Stimulated activated CD8-positive, alpha-beta memory T cell treated with anti-CD3 and anti-CD28 coated beads, Interleukin-2, amount 100 ng/mL, for 48 hours (primary cell): Measurements from ENCODE around the gene CNGA3.

Source experiments
- DNase-seq, 2 donors: peaks; one replicate each; pipeline ENCODE4 v3.0.0-alpha.2; 2020; ENCODE audit warnings: low read depth in 2 of 2

Gene CNGA3

DNA sequence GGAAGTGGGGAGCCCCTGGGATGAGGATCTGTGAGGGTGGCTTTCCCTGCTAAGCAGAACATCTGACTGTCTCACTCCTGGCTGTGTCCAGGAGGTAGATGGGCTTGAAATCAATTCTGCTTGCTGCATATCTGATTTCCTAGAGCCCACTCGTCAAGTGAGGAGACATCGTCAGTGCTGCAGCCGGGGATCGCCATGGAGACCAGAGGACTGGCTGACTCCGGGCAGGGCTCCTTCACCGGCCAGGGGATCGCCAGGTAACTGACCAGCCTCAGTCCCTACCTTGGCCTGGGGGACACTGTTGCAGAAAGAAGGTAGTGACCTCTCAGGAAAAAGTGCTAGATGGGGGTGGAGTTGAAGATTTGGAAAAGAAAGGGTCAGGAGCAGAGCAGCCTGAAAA lies 31.3 kb downstream of the CNGA3 start:
- no peak for DNase-seq

GRCh38 chr2:98378196-98378595 lies 31.9 kb downstream of the CNGA3 start:
- no peak for DNase-seq

DNA sequence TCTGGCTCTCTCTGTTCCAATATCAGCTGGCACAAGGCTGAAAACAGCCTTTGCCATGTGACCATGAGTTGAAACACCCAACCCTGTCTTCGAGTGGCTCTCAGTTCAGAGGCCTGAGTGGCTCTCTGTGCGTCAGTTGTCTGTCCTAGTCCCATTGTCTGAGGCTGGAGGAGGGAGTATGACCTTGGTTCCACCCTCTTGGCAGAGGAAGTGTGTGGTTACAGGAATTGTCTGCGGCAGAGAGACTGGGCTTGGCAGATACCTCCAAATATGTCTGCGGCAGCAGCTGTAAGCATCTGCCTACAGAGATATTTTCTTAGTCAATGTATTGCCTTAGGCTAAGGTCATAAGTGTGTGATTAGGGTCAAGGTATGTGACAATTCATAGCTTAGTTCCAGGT lies 32.6 kb downstream of the CNGA3 start:
- DNase-seq, result no peak

- no peak for DNase-seq
Measured at GRCh38 chr2:98379311-98380202, 33.3 kb downstream of the CNGA3 start.

- DNase-seq, result no peak
Measured at GRCh38 chr2:98380203-98380535, 33.9 kb downstream of the CNGA3 start.

DNA sequence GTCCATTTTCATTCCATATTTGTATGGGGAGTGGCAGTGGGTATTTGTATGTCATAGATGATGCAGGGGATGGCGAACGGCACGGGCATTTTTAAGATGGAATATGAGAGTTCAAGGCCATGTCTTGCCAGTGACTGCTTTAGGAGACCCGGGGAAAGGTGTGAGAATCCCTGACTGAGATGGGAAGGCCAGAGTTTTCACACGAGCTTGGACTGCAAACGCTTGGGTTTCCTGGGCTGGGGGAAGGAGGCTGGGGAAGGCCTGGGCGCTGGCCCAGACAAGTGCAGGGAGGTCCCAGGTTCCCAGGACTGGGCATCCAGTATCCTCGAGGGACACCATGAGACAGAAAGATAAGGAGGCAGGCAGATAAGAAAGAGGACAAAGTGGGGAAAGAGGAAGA lies 35.2 kb downstream of the CNGA3 start:
- DNase-seq, result no peak

- DNase-seq, result no peak
Measured at GRCh38 chr2:98382086-98382485, 35.8 kb downstream of the CNGA3 start.

DNA sequence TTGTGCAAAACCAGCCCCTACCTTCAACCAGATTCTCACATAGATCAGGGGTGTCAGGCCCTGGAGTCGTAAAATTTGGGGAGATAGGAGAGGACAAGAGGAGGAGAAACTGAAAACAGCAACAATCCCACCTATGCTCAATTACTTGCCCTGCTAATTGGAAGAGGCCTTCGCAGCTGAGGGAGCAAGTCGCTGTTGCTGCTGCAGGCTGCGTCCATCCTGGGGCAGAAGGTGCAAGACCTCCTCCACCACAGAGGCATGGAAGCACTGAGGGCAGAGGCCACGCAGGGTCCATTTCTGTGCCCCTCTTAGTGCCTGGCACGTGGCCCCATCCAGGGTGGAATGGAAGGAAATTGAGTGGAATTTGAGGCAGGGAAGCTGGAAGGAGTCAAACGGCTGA lies 36.5 kb downstream of the CNGA3 start:
- DNase-seq, result no peak

GRCh38 chr2:98383166-98383565 lies 36.9 kb downstream of the CNGA3 start:
- no peak for DNase-seq

- DNase-seq, result peak; percentile 59 to 67
Measured at GRCh38 chr2:98385050-98385699, 38.9 kb downstream of the CNGA3 start.

- no peak for DNase-seq
Measured at GRCh38 chr2:98387478-98387877, 41.2 kb downstream of the CNGA3 start.

DNA sequence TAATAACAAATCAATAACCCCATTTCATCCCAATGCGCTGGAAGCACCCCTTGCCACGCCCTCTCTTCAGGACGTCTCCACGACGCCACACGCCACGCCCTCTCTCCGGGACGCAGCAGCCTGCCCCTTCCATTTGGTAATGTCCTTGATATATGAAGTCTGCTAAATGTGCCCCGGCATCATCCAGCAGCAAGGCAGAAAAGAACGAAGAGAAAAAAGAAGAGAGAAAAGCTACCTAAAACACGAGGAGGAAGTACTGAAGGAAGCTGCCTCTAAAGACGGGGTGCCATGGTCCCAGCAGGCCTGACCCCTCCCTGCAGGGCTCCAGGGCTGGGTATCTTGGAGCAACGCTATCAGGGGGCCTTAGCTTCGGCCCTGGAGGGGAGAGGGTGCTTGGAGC lies 41.8 kb downstream of the CNGA3 start:
- DNase-seq, result no peak

- DNase-seq, result no peak
Measured at GRCh38 chr2:98388601-98389250, 42.5 kb downstream of the CNGA3 start.

DNA sequence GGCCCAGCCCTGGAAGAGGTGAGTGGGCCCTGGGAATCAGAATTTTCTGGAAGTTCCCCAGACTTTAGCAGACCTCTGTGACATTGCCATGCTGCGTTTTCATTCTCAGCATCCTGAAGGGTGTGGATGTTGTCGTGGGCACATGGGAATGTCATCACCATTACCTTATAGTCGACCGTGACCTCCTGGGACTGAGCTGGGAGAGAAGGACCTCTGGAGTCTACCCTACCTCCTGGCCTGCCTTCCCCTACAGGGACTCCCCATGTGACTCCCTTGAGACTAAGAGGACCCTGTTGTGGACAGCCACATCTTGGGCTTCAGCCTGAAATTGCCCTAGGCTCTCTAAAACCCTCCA lies 43.0 kb downstream of the CNGA3 start:
- no peak for DNase-seq

GRCh38 chr2:98390571-98391476 lies 44.6 kb downstream of the CNGA3 start:
- DNase-seq, result no peak

DNA sequence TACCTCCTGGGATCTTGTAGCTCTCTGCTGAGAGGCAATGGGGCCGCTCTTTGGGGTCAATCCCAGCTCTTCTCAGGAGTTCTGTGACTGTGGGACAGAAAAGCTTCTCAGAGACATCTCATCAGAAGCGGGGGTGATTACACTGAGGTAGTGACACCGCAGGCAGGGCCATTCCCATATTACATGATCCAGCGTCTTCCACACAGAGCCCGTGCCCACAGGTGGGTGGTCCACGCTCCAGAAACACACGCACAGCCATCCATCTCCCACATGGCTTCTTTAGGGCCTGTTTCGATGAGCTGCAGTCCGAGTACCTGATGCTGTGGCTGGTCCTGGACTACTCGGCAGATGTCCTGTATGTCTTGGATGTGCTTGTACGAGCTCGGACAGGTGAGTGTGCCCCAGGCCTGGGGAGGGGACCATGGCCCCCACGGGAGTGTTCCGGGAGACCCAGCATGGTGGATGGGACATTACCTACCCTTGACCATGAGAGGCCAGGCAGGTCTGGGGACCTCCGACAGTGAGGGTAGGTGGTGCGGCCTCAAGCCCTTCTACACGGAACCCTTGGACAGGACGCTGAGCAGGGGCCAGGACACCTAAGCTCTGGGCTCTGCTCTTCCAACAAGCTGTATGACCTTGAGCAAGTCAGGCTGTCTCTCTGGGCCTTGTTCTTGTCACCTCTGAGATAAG lies 45.5 kb downstream of the CNGA3 start:
- no peak for DNase-seq

- DNase-seq, result no peak
Measured at GRCh38 chr2:98393354-98393753, 47.1 kb downstream of the CNGA3 start.

DNA sequence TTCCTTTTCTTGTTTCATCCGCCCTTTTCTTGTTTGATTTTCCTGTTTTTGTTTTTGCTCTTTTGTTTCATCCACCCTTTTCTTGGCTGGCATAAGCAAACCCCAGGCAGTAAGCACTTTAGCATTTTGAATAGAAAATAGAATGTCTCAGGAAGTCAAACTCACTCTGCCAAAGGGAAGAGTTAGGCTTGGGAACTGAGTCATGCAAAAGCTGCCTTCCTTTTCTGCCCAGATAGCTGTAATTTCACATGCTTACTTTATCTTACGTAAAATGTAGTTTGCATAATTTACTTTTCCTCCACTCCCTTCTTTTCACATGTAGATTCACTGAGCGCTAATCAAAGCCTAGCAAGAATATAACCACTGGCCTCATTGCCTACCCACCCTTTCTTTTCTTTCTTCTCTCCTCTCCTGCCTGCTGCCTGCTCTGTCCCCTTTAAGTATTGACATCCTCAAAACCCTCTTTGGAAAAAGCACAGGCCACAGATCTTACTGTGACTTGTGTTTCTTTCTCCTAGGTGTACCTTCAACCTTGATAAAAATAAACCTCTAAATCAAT lies 48.4 kb downstream of the CNGA3 start:
- DNase-seq, result no peak

- no peak for DNase-seq
Measured at GRCh38 chr2:98395977-98396376, 49.7 kb downstream of the CNGA3 start.

- DNase-seq, result no peak
Measured at GRCh38 chr2:98396745-98397355, 50.6 kb downstream of the CNGA3 start.

DNA sequence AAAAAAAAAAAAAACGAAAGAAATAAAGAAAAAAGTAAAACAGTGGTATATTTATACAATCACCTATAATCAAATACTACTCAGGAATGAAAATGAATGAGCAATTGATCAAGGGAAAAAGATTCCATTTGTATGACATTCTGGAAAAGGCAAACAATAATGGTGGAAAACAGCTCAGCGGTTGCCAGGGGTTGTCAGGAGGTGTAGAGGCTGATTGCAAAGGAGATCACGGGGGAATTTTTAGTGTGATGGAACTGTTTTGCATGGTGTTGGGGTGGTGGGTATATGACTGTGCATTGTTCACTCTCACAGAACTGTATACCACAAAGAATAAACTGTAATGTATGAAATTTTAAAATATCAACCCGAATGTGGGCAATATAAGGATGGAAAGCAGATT lies 52.9 kb downstream of the CNGA3 start:
- DNase-seq, result no peak
